Endothelial cell of umbilical vein (primary cell): ENCODE data around the gene TEX48. TPM values are rescaled to one million over a fixed set of nuclear protein-coding genes. Genes with fewer than 3 reads are reported as not detected.

Source experiments
- BruUV-seq: library from RNA; stranded (reverse); fragments of 400-500 nt; replicated peaks from 2 replicates; lab custom pipeline; 2021; lab: Mats Ljungman, UMichigan
- CTCF ChIA-PET: fragments of 300-600, 350-600 bp; sonication (Branson Sonifier 250); formaldehyde crosslinking; loops from one replicate; lab custom pipeline; 2021; ENCODE audit warnings: antibody characterized with exemption, inconsistent platforms; lab: Charles Lee
- POLR2A ChIA-PET: fragments of 300-600, 350-600 bp; sonication (Branson Sonifier 250); formaldehyde crosslinking; loops from one replicate; lab custom pipeline; 2021; ENCODE audit warnings: antibody characterized with exemption, inconsistent platforms; lab: Charles Lee
- DNase-seq: peaks from one replicate; pipeline ENCODE4 v3.0.0-alpha.2; 2011; ENCODE audit warnings: low read depth, low spot score
- FAIRE-seq: peaks from 2 replicates; lab custom pipeline; 2011; peaks lifted over from hg19 to GRCh38; lab: Jason Lieb, UNC
- H2AFZ ChIP-seq: 2 replicates; pipeline ENCODE4 v1.6.0; 2012; ENCODE audit warnings: low read depth, low read length, control low read depth, inconsistent platforms
- H3K27ac ChIP-seq: 2 replicates; pipeline ENCODE4 v1.5.1; 2011; ENCODE audit warnings: low read depth, mild to moderate bottlenecking, control low read depth, low read length, moderate library complexity; ENCODE audit not compliant: insufficient read depth
- H3K27me3 ChIP-seq, 2 experiments: 2 replicates each; pipeline versions ENCODE4 v1.6.0 to v1.6.1; 2011; ENCODE audit warnings: low read length in 2 of 2, mixed read lengths in 1 of 2; ENCODE audit not compliant: control insufficient read depth in 2 of 2, insufficient read depth in 2 of 2
- H3K36me3 ChIP-seq, 2 experiments: 2 replicates in 1 of 2; 3 replicates in 1 of 2; pipeline ENCODE4 v1.5.1; 2011; ENCODE audit warnings: low read length in 2 of 2, mild to moderate bottlenecking in 1 of 2, moderate library complexity in 1 of 2; ENCODE audit not compliant: control insufficient read depth in 2 of 2, insufficient read depth in 2 of 2; ENCODE audit errors: extremely low read depth in 1 of 2
- H3K4me1 ChIP-seq: 3 replicates; pipeline ENCODE4 v1.5.1; 2011; ENCODE audit warnings: mild to moderate bottlenecking, low read length; ENCODE audit not compliant: control insufficient read depth, insufficient read depth; ENCODE audit errors: extremely low read depth
- H3K4me2 ChIP-seq: 2 replicates; pipeline ENCODE4 v1.6.1; 2011; ENCODE audit warnings: low read length, control low read depth, mixed read lengths; ENCODE audit not compliant: insufficient read depth
- H3K4me3 ChIP-seq, 3 experiments: fragments of 200-600 bp in 1 of 3; sonication (generic), shearing (Covaris generic) in 1 of 3; replicated peaks in 1 of 3; 2 replicates each; pipeline ENCODE4 v1.5.1; 2011 to 2016; ENCODE audit warnings: control low read depth in 3 of 3, low read length in 3 of 3, mild to moderate bottlenecking in 2 of 3, inconsistent platforms in 1 of 3, low read depth in 1 of 3, moderate library complexity in 1 of 3; ENCODE audit not compliant: insufficient read depth in 1 of 3
- H3K79me2 ChIP-seq: 2 replicates; pipeline ENCODE4 v1.6.0; 2012; ENCODE audit warnings: low read length, inconsistent platforms; ENCODE audit not compliant: control insufficient read depth, insufficient read depth
- H3K9ac ChIP-seq: replicated peaks from 2 replicates; pipeline ENCODE3; 2011; ENCODE audit warnings: low read length, control low read depth; ENCODE audit not compliant: insufficient read depth; ENCODE audit errors: extremely low read depth
- H3K9me1 ChIP-seq: replicated peaks from 3 replicates; pipeline ENCODE4 v1.6.0; 2011; ENCODE audit warnings: mild to moderate bottlenecking, low read length; ENCODE audit not compliant: control insufficient read depth, insufficient read depth; ENCODE audit errors: extremely low read depth
- H3K9me3 ChIP-seq: replicated peaks from 2 replicates; pipeline ENCODE4 v1.5.1; 2012; ENCODE audit warnings: low read length, inconsistent platforms; ENCODE audit not compliant: control insufficient read depth, insufficient read depth
- H4K20me1 ChIP-seq: replicated peaks from 2 replicates; pipeline ENCODE3; 2011; ENCODE audit warnings: mild to moderate bottlenecking, low read length; ENCODE audit not compliant: control insufficient read depth, insufficient read depth; ENCODE audit errors: extremely low read depth
- EZH2 ChIP-seq: IDR thresholded peaks from 2 replicates; pipeline ENCODE4 v1.6.1; 2012; ENCODE audit warnings: borderline replicate concordance, low read depth, mild to moderate bottlenecking, moderate library complexity, low read length, inconsistent platforms; ENCODE audit not compliant: severe bottlenecking
- FOS ChIP-seq: IDR thresholded peaks from 2 replicates; pipeline ENCODE4 v1.6.1; 2011; ENCODE audit warnings: mild to moderate bottlenecking, low read length, moderate library complexity, borderline replicate concordance; ENCODE audit not compliant: insufficient read depth
- GATA2 ChIP-seq: IDR thresholded peaks from 2 replicates; pipeline ENCODE4 v1.7.0; 2011; ENCODE audit warnings: low read depth, mild to moderate bottlenecking, moderate library complexity, mixed read lengths, low read length; ENCODE audit not compliant: insufficient read length, insufficient read depth
- JUN ChIP-seq: IDR thresholded peaks from 2 replicates; pipeline ENCODE4 v1.6.1; 2011; ENCODE audit warnings: borderline replicate concordance, low read depth; ENCODE audit not compliant: insufficient read length, insufficient read depth
- MYC ChIP-seq: IDR thresholded peaks from one replicate; pipeline ENCODE4 v1.6.1; 2011; ENCODE audit warnings: mild to moderate bottlenecking, low read depth, low read length
- POLR2A ChIP-seq: IDR thresholded peaks from 2 replicates; pipeline ENCODE4 v1.6.1; 2012; ENCODE audit warnings: low read depth, mild to moderate bottlenecking, control low read depth, low read length
- POLR2AphosphoS5 ChIP-seq: IDR thresholded peaks from 2 replicates; pipeline ENCODE4 v1.6.1; 2012; ENCODE audit warnings: low read depth, mild to moderate bottlenecking, control low read depth, low read length, moderate library complexity; ENCODE audit not compliant: insufficient read depth
- dilution Hi-C: fragments of 300-500 bp; cut with MboI; formaldehyde crosslinking; loops from one replicate; pipeline ENCODE4 v1.15.0; 2019; ENCODE audit warnings: low sequenced_read_pairs; ENCODE audit not compliant: extremely low pct_ligation_motif_present
- intact Hi-C: fragments of 100-400 bp; cut with micrococcal nuclease; formaldehyde crosslinking; loops from one replicate; pipeline ENCODE4 v1.10.0; 2022
- polyA plus RNA-seq, 4 experiments: library from polyadenylated mRNA; depleted of rRNA in 3 of 4; stranded (reverse) in 3 of 4; unstranded in 1 of 4; fragments of >200 nt; gene quantifications; 2 replicates each; pipeline versions ENCODE4 v1.2.1 to v1.2.3, GENCODE V29; 2011 to 2012; ENCODE audit warnings: missing spikeins in 1 of 4
- total RNA-seq: library from RNA; stranded (reverse); gene quantifications from 2 replicates; pipeline ENCODE4 v1.2.3, GENCODE V29; 2021
- TF ChIP-seq, protein P1 (sequence below), 2 donors: IDR thresholded peaks; 1 replicate in 1 of 2; 2 replicates in 1 of 2; pipeline ENCODE4 v1.5.1; 2011; ENCODE audit warnings: low read length in 2 of 2, mild to moderate bottlenecking in 2 of 2, moderate library complexity in 2 of 2, control low read depth in 1 of 2, inconsistent platforms in 1 of 2, low read depth in 1 of 2; ENCODE audit not compliant: insufficient read depth in 1 of 2; ENCODE audit errors: extremely low read depth in 1 of 2
- TF ChIP-seq, protein P2 (sequence below): IDR thresholded peaks from 2 replicates; pipeline ENCODE4 v1.6.1; 2011; ENCODE audit not compliant: insufficient read depth, insufficient read length

TEX48 gene
- total and polyA plus RNA-seq, 2 donors (not counting 3 experiments of a cell fraction or from before 2014, with no cell fraction given), result not detected

DNA sequence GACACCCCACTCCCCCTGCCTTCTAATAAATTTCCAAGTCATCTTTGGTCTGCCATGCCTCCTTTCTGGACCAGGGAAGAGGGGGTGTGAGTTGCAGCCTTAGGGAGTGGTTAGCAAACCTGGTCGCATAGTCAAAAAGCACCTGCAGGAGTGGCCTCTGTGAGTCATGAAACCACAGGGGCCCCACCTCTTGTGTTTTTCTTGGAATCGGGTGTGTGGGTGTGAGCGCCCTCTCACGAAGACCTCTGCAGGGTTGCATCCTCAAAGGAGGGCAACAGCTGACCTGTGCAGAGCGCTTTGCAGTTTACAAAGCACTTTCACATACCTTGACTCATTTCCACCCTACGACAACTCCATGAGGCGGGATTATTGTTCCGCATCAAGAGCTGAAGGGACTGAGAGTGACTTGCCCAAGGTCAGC lies 36.8 kb upstream of the TEX48 start:
- Histone ChIP-seq H3K79me2 (no peaks in the 10 kb centered on the region), H3K9me1 (no peaks in the 10 kb centered on the region), H3K4me3 (no peak overlapping the region), H3K36me3 (no peaks in the 10 kb centered on the region), H3K4me2 (no peak overlapping the region), H3K9me3 (no peaks in the 10 kb centered on the region), H3K9ac (no peak overlapping the region), H2AFZ (no peak overlapping the region), H3K27me3 (peaks cover 5% of the 10 kb centered on the region in 2 experiments), H4K20me1 (no peaks in the 10 kb centered on the region), H3K27ac (no peak overlapping the region), H3K4me1 (no peaks in the 10 kb centered on the region)
- CTCF ChIA-PET, result no interaction called here
- dilution Hi-C loops (no loop called here), intact Hi-C loops (no loop called here)
- FAIRE-seq, result no peak
- no TSS peak for BruUV-seq
- DNase-seq, result no peak
- TF ChIP-seq POLR2AphosphoS5 (no peak), GATA2 (no peak), EZH2 (no peak), JUN (no peak), FOS (no peak), POLR2A (no peak), MYC (no peak)
- TF ChIP-seq, protein P1, sequence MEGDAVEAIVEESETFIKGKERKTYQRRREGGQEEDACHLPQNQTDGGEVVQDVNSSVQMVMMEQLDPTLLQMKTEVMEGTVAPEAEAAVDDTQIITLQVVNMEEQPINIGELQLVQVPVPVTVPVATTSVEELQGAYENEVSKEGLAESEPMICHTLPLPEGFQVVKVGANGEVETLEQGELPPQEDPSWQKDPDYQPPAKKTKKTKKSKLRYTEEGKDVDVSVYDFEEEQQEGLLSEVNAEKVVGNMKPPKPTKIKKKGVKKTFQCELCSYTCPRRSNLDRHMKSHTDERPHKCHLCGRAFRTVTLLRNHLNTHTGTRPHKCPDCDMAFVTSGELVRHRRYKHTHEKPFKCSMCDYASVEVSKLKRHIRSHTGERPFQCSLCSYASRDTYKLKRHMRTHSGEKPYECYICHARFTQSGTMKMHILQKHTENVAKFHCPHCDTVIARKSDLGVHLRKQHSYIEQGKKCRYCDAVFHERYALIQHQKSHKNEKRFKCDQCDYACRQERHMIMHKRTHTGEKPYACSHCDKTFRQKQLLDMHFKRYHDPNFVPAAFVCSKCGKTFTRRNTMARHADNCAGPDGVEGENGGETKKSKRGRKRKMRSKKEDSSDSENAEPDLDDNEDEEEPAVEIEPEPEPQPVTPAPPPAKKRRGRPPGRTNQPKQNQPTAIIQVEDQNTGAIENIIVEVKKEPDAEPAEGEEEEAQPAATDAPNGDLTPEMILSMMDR (IDR thresholded peaks at IDR 0.05; ENCODE audit: extremely low read depth in 1 of 2, insufficient read depth in 1 of 2, low read depth in 1 of 2, low read length in 2 of 2), result no peak
- TF ChIP-seq, protein P2, sequence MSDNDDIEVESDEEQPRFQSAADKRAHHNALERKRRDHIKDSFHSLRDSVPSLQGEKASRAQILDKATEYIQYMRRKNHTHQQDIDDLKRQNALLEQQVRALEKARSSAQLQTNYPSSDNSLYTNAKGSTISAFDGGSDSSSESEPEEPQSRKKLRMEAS, result no peak
- POLR2A ChIA-PET, result no interaction called here
